Mononuclear cell (primary cell): Measurements from ENCODE around the gene MORC2. TPM values are rescaled to one million over a fixed set of nuclear protein-coding genes. Genes with fewer than 3 reads are reported as not detected.

ENCODE experiments used
- H3K27me3 ChIP-seq: 2 replicates; pipeline ENCODE4 v1.6.0; 2011; ENCODE audit warnings: low read length, control low read depth; ENCODE audit not compliant: insufficient read depth
- H3K4me1 ChIP-seq: 2 replicates; pipeline ENCODE4 v1.5.1; 2011; ENCODE audit warnings: mild to moderate bottlenecking, low read length, control low read depth; ENCODE audit not compliant: insufficient read depth
- H3K4me3 ChIP-seq: 2 replicates; pipeline ENCODE4 v1.5.1; 2011; ENCODE audit warnings: mild to moderate bottlenecking, low read length, moderate library complexity
- H3K9me3 ChIP-seq: 2 replicates; pipeline ENCODE4 v1.5.1; 2011; ENCODE audit warnings: low read depth, mild to moderate bottlenecking, control low read depth, low read length
- total RNA-seq: library from RNA; depleted of rRNA; stranded (reverse); fragments of >200 nt; gene quantifications from one replicate; pipeline ENCODE4 v1.2.3, GENCODE V29; 2012

Gene MORC2
- total RNA-seq, 1 donor = 12.9 TPM

DNA sequence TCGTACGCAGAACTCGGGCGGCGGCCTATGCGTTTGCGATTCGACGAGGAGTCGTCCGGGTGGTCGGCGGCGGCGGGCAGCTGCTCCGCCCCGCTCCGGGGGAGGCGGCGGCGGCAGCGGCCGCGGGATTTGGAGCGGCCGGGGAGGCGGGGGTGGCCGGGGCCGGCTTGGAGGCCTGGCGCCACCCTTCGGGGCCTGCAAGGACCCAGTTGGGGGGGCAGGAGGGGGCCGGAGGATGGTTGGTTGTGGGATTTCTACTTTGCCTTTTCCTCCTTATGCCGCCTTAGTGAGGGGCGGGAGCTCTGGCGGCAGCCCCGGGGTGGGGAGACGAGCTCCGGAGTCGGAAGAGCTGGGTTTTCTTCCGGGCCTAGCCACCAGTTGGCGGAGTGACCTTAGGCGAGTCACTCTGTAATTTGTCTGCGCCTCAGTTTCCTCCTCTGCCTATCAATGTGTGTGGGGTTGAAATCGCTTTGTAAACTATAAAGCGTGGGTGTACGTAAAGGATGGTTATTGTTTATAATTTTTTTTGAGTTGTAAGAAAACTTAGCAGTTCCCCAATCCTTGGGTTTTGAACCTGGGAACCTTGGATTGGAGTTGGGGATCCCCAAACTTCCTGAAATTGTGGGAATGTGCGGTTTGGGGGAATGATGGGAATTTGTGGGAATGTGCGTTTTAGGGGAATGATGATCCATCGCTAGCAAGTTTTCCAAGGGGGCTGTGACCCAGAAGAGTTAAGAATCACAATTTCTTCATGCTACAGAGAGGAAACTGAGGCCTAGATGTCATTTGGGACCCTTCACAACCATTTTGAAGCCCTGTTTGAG is 1.2 kb upstream of the MORC2 start:
- H3K4me1 ChIP-seq = peaks cover 24% of the 10 kb centered on the region
- H3K27me3 ChIP-seq = no peaks in the 10 kb centered on the region
- peak overlapping the region; percentile 61 for H3K4me3 ChIP-seq
- H3K9me3 ChIP-seq = peaks cover 41% of the 10 kb centered on the region

DNA sequence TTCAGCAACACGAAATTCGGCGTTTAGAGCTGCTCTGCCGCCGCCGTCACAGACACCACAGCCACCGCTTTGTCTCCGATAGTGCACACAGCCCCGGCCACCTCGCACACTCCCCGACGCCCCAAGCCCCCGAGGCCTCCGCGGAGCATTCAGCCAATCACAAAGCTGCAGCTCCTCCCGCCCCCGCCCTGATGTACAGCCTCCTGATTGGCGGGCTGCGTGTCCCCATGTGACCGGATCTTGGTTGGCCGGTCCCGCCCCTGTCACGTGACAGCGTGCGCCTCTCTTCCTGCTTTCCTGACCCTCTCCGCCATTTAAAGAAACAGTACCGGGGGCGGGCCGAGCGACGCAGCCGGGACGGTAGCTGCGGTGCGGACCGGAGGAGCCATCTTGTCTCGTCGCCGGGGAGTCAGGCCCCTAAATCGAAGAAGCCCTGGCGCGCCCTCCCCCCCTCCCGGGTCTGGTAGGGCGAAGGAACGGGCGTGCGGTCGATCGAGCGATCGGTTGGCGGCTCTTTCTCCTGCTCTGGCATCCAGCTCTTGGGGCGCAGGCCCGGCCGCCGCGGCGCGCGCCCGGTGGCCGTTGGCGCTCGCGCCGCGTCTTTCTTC is 454 bp upstream of the MORC2 start, which contains the start of gene TUG1:
Gene TUG1 (plus strand): TSS at position 342 of the 608 bp plus-strand sequence.
- peak within 1 kb of the TSS; percentile 61 for H3K4me3 ChIP-seq
- H3K9me3 ChIP-seq = peaks cover 34% of the 10 kb centered on the region
- no peaks in the 10 kb centered on the region for H3K27me3 ChIP-seq
- peaks cover 24% of the 10 kb centered on the region for H3K4me1 ChIP-seq

GRCh38 chr22:30964858-30965257 is 3.7 kb downstream of the MORC2 start:
- Histone ChIP-seq H3K27me3 (no peaks in the 10 kb centered on the region), H3K9me3 (no peaks in the 10 kb centered on the region), H3K4me1 (peaks cover 8% of the 10 kb centered on the region), H3K4me3 (no peak overlapping the region)

GRCh38 chr22:30955153-30955552 is 13.4 kb downstream of the MORC2 start:
- H3K4me1 ChIP-seq = no peaks in the 10 kb centered on the region
- no peaks in the 10 kb centered on the region for H3K9me3 ChIP-seq
- H3K27me3 ChIP-seq = no peaks in the 10 kb centered on the region
- H3K4me3 ChIP-seq = no peak overlapping the region

DNA sequence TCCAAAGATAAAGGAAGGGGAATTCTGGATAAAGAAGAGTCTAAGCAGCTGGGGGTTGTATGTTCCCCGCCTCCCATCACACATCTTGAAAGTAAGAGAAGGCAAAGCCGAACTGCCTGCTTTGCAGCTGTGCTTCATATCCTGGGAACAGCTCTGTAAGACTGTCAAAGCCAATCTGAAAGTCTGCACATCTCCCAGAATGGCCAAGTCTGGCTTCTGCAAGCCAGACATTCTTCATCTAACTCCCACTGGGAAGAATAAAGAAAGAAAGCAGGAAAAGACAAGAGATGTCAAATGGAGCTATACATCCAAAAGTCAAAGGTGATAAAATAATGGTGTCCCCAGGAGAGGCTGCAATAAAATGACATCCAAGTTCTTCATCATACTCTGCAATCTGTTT is 15.4 kb downstream of the MORC2 start:
- H3K4me3 ChIP-seq = no peak overlapping the region
- no peaks in the 10 kb centered on the region for H3K9me3 ChIP-seq
- H3K27me3 ChIP-seq = no peaks in the 10 kb centered on the region
- peaks cover 1% of the 10 kb centered on the region for H3K4me1 ChIP-seq

GRCh38 chr22:30949934-30950660 is 18.5 kb downstream of the MORC2 start:
- no peaks in the 10 kb centered on the region for H3K9me3 ChIP-seq
- no peak overlapping the region for H3K4me3 ChIP-seq
- peaks cover 4% of the 10 kb centered on the region for H3K4me1 ChIP-seq
- no peaks in the 10 kb centered on the region for H3K27me3 ChIP-seq

DNA sequence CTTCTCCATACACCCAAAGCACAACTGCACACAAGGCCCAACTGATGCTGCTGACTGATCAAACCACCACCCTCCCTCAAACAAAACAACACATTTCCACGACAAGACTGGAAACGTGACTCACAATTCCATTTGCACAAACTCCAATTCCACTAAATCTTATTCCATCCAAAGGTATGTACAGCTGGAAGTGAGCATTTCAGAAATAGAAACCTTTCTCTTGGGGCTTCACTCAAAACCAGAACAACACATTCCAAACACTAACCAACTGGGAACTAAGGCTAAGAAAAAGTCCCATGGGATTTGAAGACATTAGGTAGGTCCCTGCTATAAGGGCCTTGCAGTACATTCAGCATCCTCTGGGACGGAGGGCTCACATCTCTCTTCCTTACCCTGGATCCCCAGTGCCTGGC is 19.6 kb downstream of the MORC2 start:
- Histone ChIP-seq H3K4me1 (peaks cover 6% of the 10 kb centered on the region), H3K4me3 (no peak overlapping the region)

DNA sequence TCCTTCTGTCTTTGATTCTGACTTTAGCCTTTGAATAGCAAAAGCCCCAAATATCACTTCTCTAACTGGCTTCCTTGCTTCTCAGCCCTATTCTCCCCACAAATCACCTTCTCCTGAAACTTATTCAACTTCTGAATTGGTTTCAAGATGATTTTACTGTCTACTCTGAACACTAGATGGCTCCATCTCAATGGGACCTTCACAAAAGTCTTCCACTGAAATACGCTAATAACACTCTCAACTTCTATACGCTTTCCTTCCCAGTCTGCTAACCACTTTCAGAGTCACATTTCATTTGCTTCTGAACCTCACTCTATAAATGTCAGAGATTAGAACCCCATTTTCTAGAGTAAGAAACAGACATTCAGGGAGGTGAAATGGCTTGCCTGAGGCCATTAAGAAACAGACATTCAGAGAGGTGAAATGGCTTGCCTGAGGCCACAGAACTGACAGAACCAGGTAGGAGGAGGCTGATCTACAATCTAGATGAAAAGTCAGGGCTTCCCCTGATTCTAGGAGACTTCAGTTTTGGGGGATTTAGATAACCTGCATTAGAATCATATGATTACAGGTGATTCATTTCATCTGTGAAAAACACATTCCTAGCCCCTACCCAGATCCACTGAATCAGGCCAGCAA is 20.6 kb downstream of the MORC2 start:
- no peaks in the 10 kb centered on the region for H3K9me3 ChIP-seq
- H3K27me3 ChIP-seq = no peaks in the 10 kb centered on the region
- H3K4me1 ChIP-seq = peaks cover 12% of the 10 kb centered on the region
- no peak overlapping the region for H3K4me3 ChIP-seq

More for the DNA sequence above, 19.6 kb downstream of the MORC2 start:
- Histone ChIP-seq H3K9me3 (no peaks in the 10 kb centered on the region), H3K27me3 (no peaks in the 10 kb centered on the region)

DNA sequence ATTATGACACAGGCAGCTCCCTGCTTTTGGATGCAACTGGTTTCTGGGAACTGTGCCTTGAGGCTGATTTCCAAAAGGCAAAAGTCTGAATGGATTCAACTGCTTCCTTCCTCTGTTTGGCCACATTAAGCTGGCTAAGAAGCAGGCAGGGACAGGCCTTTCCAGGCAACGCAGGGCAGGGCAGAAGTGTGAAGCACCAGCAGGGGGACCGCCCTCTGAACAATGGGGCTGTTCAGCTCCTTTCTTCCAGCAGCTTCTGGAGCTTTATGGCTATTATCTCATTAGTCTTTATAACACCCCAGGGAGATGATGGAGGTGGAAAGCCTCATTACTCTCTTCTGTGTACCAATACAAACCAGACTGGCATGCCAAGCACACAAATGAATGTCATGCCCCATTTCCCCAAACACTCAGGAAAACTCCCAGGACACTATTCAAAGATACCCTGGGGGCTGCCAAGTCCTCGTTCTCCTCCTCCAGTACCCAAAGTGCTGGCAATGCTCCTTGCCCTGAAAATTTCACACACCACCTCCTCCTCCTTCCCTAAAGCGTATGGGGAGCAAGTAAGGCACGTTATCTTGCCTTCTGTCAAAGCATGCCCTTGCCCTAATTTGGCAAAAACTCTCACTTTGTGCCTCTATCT is 21.3 kb downstream of the MORC2 start:
- Histone ChIP-seq H3K4me1 (peaks cover 16% of the 10 kb centered on the region), H3K27me3 (no peaks in the 10 kb centered on the region), H3K9me3 (no peaks in the 10 kb centered on the region), H3K4me3 (no peak overlapping the region)

DNA sequence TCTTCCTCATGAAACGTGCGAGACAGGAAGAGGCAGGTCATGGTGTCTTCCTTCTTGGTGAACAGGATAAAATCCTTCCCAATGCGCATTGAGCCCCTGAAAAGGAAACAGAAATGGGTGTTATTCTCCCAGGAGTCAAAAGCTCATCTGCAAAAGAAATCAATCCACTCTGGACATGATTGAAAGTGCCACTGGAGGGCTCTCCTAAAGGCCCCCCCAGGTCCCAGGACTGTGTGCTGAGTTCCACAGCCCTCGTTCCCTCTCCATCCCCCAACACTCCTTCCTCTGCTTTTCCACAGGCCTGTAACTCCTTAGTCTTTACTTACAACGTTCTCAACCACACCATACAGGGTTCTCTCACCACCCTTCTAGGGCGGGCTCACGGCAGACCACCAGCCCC is 22.2 kb downstream of the MORC2 start:
- Histone ChIP-seq H3K9me3 (no peaks in the 10 kb centered on the region), H3K4me3 (no peak overlapping the region), H3K27me3 (no peaks in the 10 kb centered on the region), H3K4me1 (peaks cover 25% of the 10 kb centered on the region)

- Histone ChIP-seq H3K9me3 (no peaks in the 10 kb centered on the region), H3K4me1 (peaks cover 31% of the 10 kb centered on the region), H3K27me3 (no peaks in the 10 kb centered on the region), H3K4me3 (no peak overlapping the region)
Measured at GRCh38 chr22:30945653-30946052, 22.9 kb downstream of the MORC2 start.

GRCh38 chr22:30944986-30945385 is 23.6 kb downstream of the MORC2 start:
- H3K4me1 ChIP-seq = peaks cover 31% of the 10 kb centered on the region
- no peaks in the 10 kb centered on the region for H3K9me3 ChIP-seq
- no peaks in the 10 kb centered on the region for H3K27me3 ChIP-seq
- no peak overlapping the region for H3K4me3 ChIP-seq

DNA sequence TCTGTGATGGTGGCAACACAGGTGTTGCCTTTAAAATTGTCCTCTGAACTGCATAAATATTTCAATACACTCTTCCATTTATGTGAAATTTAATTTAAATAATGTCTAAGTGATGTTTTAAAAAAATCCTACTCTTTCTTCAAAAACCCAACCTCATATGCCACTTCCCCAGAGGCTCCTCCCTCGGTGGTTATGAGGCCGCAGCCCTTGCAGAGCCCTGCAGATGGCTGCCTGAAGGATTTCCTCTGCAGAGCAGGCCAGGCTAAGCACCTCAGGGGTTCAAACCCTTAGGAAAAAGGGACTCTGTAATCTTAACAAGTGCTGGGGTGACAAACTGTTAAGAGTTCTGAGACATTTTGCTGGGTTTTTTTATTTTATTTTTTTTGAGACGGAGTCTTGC is 25.2 kb downstream of the MORC2 start:
- H3K27me3 ChIP-seq = no peaks in the 10 kb centered on the region
- no peaks in the 10 kb centered on the region for H3K9me3 ChIP-seq
- H3K4me1 ChIP-seq = peaks cover 31% of the 10 kb centered on the region
- H3K4me3 ChIP-seq = no peak overlapping the region

DNA sequence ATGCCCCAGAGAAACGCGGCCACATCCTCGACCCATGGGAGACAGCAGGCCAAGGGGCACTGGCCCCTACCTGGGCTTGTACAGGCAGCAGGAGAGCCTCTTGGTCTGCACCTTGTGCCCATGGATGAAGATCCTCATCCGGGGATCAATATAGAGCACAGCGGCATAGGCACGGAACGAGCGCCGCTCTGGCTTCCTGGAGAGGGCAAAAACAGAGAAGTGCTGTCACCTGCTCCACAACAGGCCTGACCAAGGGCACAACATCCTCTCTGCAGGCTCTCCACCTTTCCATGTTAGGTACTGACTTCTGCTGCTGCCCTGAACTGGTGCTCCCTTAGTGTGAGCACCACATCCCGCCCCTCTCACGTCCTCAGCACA is 27.2 kb downstream of the MORC2 start:
- no peaks in the 10 kb centered on the region for H3K9me3 ChIP-seq
- H3K27me3 ChIP-seq = no peaks in the 10 kb centered on the region
- peaks cover 26% of the 10 kb centered on the region for H3K4me1 ChIP-seq
- H3K4me3 ChIP-seq = no peak overlapping the region
